Measurements from ENCODE around the gene TAL2.

- no peak for TF ChIP-seq CEBPB (tag; IDR thresholded peaks at IDR 0.05)
- no peak for TF ChIP-seq CTCF (IDR thresholded peaks at IDR 0.05 in 2 of 3, conservative IDR thresholded peaks at IDR 0.05 in 1 of 3; ENCODE audit: insufficient read depth in 2 of 3, low read depth in 1 of 3, low read length in 3 of 3)
- no peak for TF ChIP-seq ZNF668 (CRISPR knock-in tag; IDR thresholded peaks at IDR 0.05)
- TF ChIP-seq TEAD4 (IDR thresholded peaks at IDR 0.05; ENCODE audit: low read length): no peak
- TF ChIP-seq TEAD4 (CRISPR knock-in tag; IDR thresholded peaks at IDR 0.05; ENCODE audit: borderline replicate concordance): no peak
- no peak for TF ChIP-seq ERF (CRISPR knock-in tag; IDR thresholded peaks at IDR 0.05)
- TF ChIP-seq ZNF444 (CRISPR knock-in tag; IDR thresholded peaks at IDR 0.05): no peak
- no peak for TF ChIP-seq HMGXB4 (CRISPR knock-in tag; IDR thresholded peaks at IDR 0.05)
- TF ChIP-seq ZBTB11 (CRISPR knock-in tag; IDR thresholded peaks at IDR 0.05): no peak
- no peak for TF ChIP-seq EZH2 (IDR thresholded peaks at IDR 0.05; ENCODE audit: borderline replicate concordance, low read depth, low read length)
- TF ChIP-seq ZBTB40 (IDR thresholded peaks at IDR 0.05): no peak
- TF ChIP-seq ZBTB40 (CRISPR knock-in tag; IDR thresholded peaks at IDR 0.05): no peak
- no peak for TF ChIP-seq ZNF324 (CRISPR knock-in tag; IDR thresholded peaks at IDR 0.05)
- TF ChIP-seq SIN3B (IDR thresholded peaks at IDR 0.05; ENCODE audit: low read depth): no peak
- no peak for TF ChIP-seq CBX8 (IDR thresholded peaks at IDR 0.05; ENCODE audit: borderline replicate concordance, extremely low read depth, low read depth, low read length, poor library complexity, severe bottlenecking)
Observed at GRCh38 chr9:105683688-105684275, 21.5 kb downstream of the TAL2 start.

Data from K562 (cell line).